ENCODE measurements around the gene DHX15.
A peak's percentile ranks its signal among the peaks of the same experiment; 100 is the strongest.

DHX15 gene

DNA sequence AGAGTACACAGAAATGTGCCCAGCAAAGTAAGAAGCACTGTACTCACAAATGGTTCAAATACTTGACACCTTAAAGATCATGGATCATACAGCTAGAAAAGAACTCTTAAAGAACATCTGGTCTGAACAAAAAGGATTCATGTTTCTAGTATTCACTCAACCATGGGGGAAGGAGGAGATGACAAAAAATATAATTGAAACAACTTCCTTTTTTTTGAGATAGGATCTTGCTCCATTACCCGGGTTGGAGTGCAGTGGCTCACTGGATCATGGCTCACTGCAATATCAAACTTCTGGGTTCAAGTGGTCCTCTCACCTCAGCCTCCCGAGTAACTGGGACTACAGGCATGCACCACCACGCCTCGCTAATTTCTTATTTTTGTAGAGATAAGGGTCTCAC lies 6.0 kb downstream of the DHX15 start:
- no peak for FAIRE-seq

DNA sequence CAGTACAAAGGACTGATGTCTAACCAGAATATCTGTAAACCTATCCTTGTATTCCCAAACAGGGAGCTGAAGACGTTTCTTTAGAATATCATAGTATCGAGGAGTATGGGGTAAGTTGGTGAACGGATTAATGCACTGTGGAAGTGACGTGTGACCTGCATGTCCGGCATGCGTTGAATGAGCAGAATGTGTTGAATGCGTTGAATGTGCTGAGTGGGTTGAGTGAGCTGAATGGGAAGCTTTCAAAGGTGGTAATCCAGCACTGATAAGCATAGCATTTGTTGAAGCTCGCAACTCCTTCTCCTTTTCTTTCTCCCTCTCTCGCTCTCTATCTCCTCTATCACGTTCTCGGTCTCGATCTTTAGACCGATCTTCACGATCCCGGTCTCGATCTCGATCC lies 8.1 kb downstream of the DHX15 start:
- no peak for FAIRE-seq

DNA sequence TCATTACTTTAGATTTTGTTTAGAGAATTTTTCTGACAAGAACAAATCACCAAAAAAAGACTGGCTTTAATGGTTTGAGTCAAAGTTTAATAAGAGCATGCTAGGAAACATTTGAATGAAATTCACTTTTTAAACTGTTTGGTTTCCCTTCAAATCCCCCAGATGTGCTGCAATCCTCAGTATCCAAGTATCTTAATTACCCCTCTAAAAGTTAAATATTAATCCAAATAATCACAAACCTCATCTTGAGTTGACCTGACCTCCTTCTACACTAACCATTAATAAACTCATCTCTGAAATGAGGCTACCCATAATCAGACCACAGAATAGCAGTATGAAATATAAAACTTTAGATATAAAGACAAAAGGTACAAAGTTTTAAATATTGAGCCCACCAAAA lies 10.1 kb downstream of the DHX15 start:
- no peak for FAIRE-seq

DNA sequence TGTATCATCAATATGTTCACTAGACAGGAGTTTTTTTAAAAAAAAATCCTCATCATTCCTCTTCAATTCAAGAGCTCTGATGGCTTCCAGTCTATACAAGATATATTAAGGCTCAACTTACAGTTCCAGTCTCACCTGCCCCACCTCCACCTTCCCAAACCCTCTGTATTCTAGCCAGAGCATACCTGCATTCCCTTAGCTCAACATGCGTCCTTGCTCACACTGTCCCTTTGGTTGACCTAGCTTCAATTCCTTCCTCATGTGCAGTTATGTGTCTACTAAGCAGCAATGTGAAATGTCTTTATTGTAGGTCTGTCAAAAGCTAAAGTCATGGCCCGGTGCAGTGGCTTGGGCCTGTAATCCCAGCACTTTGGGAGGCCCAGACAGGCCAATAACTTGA lies 10.8 kb downstream of the DHX15 start:
- FAIRE-seq, result no peak

DNA sequence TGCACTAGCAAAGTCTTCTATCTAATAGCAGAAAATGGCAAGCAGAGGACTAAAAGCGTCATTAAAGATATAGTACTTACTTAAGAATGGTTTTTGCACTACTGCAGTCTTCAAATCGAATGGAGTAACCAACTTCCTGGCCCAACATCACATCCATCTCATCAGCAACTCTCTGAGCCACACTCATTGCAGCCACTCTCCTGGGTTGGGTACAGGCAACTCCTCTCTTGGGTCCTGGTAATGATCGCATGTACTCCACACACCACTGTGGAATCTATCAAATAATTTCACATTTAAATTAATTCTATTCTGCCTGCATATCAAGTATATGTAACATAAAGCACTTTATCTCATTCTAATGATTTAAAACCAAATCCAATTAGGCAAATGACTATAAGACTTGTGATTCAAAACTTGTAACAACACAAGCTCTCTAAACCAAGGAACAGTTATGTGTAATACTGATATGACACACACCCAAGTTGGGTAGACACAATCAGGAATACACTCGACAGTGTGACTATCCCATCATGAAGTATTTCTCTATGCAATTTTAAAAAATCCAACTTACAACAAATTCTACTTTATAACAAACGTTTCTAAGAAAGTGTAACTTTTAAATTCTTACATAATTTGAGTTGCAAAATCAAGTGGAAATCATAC lies 13.6 kb downstream of the DHX15 start:
- FAIRE-seq, result no peak

DNA sequence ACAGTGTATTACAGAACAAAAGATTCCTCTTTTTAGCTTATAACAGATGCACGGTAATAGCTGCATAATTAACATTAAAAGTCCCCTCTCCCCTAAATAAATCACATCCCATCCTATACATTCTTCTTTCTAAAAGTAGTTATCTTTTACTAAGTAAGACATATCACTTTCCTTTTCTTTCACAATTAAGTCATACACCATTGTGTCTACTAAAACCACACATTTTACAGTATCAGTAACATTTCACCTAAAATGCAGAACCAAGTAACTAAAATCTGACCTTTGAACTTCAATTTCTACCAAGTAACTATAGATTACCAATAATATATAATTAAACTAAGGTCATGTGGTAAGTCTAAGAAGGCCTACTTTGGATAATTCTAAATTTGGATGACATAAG lies 14.2 kb downstream of the DHX15 start:
- FAIRE-seq, result no peak

DNA sequence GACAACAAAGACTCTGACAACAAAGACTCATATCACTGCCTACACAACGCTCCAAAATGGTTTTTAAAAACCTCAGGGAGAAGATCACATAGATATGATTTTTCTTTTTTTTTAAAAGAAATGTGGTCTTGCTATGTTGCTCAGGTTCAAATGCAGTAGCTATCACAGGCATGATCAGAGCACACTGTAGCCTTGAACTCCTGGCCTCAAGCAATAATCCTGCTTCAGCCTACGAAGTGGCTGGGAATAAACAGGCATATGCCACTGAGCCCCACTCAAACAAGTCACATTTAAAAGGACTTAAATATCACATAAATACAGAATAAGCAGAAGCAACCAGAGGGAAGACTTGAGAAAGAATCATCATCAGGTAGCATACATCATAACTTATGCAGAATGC lies 14.7 kb downstream of the DHX15 start:
- no peak for FAIRE-seq

DNA sequence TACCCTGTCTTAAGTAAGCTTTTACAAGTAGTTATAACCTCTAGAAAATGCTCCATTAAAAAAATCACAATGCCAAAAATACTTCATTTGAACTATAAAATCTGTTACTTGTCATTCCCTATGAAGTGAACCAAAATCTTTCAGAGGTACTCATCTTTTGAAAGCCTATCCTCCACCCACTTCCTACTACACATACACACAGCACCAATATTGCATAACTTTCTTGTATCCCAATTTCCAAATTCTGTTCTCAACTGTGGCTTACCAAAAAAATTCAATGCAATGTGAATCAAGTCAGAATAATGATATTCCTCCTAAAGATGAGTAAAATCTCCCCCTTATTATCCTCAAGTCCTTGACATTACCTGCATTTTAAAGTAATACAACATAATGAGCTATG lies 15.9 kb downstream of the DHX15 start:
- no peak for FAIRE-seq

DNA sequence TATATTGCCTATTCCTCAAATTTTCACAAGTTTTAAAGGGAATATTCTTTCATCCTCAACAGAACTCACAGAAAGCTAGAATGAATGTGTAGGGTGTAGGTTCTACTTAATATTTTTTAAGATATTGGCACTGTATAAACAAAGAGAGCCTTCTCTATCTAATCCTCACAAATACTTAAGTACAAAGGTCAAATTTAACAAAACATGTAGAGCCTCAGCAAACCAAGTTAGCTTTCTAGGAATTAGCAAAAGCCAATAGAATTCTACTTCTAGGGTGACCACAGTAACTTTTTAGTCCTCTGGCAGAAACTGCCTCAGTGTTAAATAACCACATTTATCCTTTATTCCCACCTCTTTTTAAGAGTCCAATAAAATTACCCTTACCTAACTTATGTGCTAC lies 19.3 kb downstream of the DHX15 start:
- no peak for FAIRE-seq

DNA sequence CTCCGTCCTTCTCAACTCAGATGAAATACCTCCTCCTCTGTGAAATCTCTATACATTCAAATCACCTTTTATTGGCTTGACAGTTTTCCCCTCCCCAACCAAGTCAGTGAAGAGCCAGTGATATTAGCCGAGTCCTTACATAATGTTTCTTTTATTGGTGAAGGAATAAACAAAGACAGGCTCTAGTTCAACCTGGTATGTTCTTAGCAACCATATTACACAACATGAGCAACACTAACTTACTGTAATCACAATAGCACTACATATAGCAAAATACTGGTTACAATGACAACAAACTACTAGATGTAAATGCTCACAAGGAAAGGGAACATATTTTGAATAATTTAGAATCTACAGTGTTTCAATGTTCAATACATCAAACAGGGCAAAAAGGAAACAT lies 19.9 kb downstream of the DHX15 start:
- no peak for FAIRE-seq

DNA sequence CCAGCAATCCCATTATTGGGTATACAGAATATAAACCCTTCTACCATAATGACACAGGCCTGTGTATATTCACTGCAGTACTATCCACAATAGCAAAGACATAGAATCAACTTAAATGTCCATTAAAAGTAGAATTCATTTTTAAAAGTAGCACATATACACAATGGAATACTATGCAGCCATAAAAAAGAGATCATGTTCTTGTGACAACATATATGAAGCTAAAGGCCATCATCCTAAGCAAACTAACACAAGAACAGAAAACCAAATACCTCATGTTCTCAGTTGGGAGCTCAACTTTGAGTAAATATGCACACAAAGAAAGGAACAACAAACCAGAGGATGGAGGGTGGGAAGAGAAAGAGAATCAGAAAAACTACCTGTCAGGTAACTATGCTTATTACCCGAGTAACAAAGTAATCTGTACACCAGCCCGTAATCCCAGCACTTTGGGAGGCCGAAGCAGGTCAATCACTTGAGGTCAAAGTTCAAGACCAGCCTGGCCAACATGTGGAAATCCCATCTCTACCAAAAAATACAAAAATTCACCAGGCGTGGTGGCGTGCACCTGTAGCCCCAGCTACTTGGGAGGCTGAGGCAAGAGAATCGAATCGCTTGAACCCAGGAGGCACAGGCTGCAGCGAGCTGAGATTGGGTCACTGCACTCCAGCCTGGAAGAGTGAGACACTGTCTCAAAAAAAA lies 22.8 kb downstream of the DHX15 start:
- FAIRE-seq, result no peak

DNA sequence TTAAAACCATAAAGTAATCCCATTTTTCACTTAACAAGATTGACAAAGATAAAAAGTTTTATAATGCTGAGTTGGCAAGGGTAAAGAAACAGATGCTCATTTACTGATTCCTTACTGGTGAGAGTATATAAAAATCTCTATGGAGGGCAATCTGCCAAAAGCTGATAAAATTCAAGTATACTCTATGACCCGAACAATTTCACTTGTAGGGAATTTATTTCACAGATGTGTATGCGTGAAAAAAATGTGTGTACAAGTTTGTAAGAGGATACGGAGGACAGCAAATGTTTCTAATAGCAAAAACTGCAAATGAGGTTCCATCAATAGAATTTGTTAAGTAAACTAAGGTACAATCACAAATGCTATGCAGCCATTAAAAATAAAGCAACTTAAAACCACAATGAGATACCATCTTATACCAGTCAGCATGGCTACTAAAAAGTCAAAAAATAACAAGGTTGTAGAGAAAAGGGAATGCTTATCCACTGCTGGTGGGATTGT lies 23.4 kb downstream of the DHX15 start:
- FAIRE-seq, result peak; percentile 65

DNA sequence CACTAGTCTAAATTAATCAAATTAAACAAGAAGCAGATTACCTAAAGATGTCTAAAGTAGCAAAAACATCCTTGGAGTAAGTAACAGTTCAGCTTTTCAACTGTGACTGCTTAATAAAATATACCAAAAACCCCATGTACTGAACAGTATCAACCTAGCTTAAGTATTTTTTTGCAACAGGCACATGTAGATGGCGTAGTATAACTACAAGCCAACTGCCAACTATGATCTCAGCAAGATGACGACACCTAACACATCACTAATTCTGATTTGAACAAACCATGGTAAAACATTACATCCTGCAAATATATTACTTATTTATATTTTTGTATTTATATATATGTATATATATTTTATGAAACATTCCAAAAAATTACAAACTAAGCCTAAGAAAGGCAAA lies 24.5 kb downstream of the DHX15 start:
- FAIRE-seq, result no peak

DNA sequence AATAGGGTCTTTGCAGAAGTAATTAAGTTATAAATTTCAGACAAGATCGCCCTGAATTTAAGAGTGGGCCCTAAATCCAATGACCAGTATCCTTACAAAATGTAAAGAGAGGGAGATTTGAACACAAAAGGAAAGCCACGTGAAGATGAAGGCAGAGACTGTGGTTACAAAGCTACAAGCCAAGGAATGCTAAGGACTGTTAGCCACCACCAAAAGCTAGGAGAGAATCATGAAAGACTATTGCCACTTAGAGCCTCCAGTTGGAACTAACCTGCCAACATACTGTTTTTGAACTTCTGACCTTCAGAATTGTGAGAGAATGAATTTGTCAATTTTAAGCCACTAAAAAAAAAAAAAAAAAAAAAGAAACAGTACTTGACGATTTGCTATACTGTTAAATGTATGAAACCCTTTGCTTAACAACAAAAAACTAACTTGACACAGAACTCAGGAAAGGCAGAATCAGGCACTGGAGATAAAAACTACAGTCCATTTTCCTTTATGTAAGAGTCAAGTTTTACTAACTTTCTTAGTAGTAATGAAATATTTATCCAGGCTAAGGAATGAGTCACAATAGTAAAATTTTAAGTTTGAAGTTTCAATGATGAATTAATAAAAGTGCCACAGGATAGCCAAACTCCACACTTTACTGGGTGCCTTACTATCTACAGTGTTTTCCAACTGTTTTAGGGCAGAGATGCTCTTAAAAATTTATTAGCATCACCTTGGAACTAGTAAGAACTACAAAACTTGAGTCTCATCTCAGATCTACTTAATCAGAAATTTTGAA lies 25.1 kb downstream of the DHX15 start:
- FAIRE-seq, result no peak

DNA sequence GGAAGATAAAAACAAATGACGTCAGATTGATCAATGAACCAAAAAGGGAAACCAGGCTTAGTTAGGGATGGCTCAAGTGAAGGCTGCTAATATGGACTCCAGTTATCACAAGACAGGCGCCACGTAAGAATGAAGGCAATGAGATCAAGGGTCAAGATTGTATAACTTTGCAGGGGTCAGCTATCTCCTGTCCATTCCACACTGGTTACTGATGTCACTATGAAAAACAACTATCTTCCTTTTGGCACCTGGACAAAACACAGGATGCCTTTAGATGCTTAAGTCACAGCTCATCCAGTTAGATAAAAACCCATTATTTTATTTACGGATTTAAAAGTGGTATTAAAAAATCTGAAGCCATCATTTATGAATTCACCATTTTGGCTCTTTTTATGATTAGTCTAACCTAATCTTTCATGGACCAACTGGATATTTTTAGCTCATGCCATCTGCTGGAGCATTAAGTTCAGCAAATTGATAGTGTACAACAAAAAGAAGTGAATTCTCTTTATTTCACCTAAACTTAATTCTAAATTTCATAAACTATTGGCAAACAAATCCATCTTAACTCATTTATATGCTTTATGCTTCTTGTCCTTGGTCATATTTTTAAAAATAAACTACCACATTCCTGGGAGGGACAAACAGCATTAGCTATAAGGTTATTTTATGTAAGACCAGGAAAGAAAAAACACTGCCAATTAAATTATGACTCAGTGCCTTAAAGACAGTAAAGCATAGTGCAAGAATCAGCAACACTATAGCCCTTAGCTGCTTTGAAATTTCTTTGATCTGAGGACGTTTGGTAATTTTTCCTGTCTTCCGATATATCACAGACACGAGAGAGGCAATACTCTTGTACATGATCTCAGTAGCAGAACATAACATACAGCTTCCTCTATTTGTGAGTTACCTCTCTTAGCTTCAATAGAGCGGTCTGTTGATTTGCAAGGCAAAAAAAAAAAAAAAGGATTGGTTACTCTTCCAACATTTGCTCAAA lies 27.0 kb downstream of the DHX15 start:
- peak; percentile 84 for FAIRE-seq

DNA sequence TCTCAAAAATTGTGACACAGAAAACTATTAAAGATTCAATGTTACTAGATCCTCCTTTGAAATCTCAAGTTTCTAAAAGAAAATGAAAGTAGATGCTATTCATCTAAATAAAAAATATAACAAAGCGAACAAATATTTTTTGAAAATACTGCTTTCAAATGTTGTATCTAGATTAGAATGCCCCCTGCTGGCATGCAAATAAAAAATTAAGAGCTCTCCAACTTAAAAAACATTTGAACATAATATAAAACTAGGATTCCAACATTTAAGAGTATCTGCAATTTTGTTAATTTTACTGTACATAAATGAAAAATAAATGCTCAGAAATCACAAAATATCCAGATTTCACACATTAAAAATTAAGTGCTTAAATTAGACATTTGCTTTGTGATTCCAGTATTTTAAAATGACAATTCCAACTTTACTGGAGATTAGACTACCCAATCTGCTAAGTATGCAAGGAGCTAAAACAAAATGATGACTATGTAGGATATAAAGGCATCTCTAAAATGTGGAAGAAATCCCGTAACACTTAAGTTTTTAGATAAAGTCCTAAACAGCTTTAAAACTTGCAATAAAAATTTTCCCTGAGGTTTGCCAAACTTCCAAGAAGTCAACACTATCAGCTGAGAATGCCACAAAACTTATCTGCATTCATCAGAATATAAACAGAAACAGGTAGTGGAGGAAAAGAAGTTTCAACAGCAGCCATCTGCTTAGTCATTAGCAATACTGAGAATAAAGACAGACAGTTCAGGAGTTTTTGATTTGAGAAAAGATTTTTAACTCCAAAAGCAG lies 32.7 kb downstream of the DHX15 start:
- peak; percentile 95 for FAIRE-seq

DNA sequence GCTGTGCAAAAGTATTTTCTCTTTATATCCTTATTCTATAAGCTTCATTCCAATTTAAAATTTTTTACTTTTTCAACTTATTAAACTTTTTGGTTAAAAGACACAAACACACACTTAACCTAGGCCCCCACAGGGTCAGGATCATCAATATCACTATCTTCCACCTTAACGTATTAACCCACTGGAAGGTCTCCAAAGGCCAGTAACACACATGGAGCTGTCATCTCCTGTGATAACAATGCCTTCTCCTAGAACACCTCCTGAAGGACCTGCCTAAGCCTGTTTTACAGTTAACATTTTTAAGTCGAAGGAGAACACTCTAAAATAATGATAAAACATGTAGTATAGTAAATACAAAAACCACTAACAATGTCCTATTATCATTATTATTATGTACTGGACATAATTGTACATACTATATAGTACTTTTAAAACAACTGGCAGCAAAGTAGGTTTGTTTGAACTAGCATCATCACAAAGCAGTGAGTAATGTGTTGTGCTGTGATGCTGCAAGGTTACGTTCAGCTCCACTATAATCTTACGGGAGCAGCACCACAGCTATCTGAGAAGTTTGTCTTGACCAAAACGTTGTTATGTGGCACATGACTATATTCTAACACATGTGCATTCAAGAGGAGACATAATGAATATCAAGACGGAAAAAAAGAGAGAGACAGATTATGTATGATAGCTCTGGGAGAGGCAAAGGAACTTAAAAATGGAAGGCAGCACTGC lies 33.7 kb downstream of the DHX15 start:
- no peak for FAIRE-seq

DNA sequence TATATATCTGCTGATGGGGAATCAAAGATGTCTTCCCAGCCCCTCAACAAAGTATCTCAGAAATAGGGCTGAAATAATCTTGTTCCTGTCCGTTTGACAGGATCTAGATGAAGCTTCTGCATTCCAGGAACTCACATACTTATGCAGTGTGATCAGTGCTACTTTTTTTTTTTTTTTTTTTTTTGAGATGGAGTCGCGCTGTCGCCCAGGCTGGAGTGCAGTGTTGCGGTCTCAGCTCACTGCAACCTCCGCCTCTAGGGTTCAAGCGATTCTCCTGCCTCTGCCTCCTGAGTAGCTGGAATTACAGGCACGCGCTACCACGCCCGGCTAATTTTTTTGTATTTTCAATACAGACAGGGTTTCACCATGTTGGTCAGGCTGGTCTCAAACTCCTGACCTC lies 36.4 kb downstream of the DHX15 start:
- no peak for FAIRE-seq

DNA sequence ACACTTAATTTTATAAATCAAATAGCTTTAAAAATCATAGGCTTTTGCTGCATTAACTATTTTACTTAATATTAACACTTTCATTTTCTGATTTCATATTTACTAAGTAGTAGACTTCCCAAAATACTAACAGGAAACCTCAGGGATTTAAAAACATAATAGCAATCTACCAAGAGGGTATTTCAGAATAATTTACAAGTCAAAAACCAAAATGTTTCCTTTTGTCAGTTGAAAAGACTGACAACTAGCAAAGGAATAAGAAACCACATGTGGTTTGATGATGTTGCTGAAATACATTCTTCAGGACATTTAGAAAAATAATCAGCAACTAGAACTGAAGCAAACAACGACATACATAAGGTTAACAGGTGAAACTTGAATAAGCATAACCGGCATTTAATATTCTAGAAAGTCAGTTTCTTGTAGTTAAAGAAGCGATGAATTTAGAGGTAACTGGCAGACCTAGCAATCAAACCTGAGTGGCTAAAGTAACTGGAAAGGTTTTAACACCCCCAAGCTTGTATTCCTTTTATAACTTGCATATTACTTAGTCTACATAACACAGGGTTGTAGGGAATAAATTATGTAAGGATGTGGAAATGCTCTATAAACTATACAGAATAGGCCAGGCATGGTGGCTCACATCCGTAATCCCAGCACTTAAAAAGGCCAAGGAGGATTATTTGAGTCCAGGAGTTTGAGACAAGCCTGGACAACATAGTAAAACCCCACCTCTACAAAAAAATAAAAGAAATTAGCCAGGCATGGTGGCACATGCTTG lies 40.0 kb downstream of the DHX15 start:
- FAIRE-seq, result peak; percentile 84

DNA sequence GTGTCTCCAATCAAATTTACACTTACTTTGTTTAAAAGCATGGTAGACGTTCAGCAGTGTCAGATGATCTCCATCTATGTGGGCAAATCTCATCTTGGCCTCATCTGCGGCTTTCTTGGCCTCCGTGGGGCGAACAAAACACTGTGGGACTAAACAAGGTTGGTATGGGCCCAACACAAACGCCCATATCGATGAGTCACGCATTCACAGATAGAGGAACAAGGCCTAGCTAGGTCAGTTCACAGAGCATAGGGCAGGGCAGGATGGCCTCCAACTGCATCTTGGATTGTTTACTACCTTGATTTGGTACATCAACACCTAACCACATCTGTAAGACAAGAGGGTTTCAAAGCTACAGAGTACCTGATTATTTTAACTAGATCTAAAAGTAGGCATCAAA lies 47.3 kb downstream of the DHX15 start:
- no peak for FAIRE-seq

Measured in islet of Langerhans (tissue), 1 donor.